BLaER1 treated with 17β-estradiol and CSF1 and Interleukin-3, amounts not matched to agents 10 nM and 100 nM (cell line): Measurements from ENCODE around the gene GTF3C1.

Experiments
- H3K27ac ChIP-seq, 11 experiments: shearing (Covaris generic); formaldehyde crosslinking; 2 replicates each; pipeline ENCODE4 v1.8.1; 2022
- H3K27me3 ChIP-seq, 11 experiments: shearing (Covaris generic); formaldehyde crosslinking; 2 replicates each; pipeline ENCODE4 v1.8.1; 2022
- H3K36me3 ChIP-seq, 11 experiments: shearing (Covaris generic); formaldehyde crosslinking; 2 replicates each; pipeline ENCODE4 v1.8.1; 2022
- H3K4me1 ChIP-seq, 10 experiments: shearing (Covaris generic); formaldehyde crosslinking; 2 replicates each; pipeline ENCODE4 v1.8.1; 2022
- H3K4me2 ChIP-seq, 11 experiments: shearing (Covaris generic); formaldehyde crosslinking; 2 replicates each; pipeline ENCODE4 v1.8.1; 2022
- H3K4me3 ChIP-seq, 10 experiments: shearing (Covaris generic); formaldehyde crosslinking; 2 replicates each; pipeline ENCODE4 v1.8.1; 2022
- H3K9ac ChIP-seq, 11 experiments: shearing (Covaris generic); formaldehyde crosslinking; 2 replicates each; pipeline ENCODE4 v1.8.1; 2022
- H3K9me3 ChIP-seq, 11 experiments: shearing (Covaris generic); formaldehyde crosslinking; replicated peaks in 1 of 11; 2 replicates each; pipeline ENCODE4 v1.8.1; 2022
- H4K20me1 ChIP-seq, 11 experiments: shearing (Covaris generic); formaldehyde crosslinking; 2 replicates each; pipeline ENCODE4 v1.8.1; 2022
- Cebpa-rat ChIP-seq, 11 experiments: shearing (Covaris generic); IDR thresholded peaks; 2 replicates each; pipeline ENCODE4 v1.8.1; 2022

GTF3C1 gene

DNA sequence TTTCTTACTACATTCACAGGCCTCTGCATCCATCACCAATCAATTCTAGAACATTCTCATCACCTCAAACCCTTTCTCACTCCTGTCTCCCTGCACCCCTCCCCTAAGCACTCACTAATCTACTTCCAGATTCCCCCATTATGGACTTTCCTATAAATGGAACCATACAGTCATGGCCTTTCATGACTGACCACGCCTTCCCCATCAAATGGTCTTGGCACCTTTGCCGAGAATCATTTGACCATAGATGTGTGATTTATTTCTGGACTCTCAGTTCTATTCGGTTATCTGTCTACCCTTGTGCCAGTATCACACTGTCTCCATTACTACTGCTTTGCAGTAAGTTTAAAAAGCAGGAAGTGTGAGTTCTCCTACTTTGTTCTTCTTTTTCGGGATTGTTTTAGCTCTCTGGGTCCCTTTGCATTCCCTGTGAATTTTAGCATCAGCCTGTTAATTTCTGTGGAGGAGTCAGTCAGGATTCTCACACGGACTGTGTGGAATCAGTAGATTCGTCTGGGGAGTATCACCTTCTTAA, 27.5 kb downstream of the GTF3C1 start:
- H3K4me3 ChIP-seq, result no peak overlapping the region
- peaks cover 83 to 100% (median 96%) of the 10 kb centered on the region in 11 experiments for H3K36me3 ChIP-seq
- peaks cover 0 to 19% (median 5%) of the 10 kb centered on the region in 11 experiments; a peak in 7 of 22 replicates for H4K20me1 ChIP-seq
- H3K9ac ChIP-seq, result no peak overlapping the region
- no peaks in the 10 kb centered on the region for H3K4me1 ChIP-seq
- no peaks in the 10 kb centered on the region for H3K9me3 ChIP-seq
- no peaks in the 10 kb centered on the region for H3K27me3 ChIP-seq
- no peak overlapping the region for H3K4me2 ChIP-seq
- no peak overlapping the region for H3K27ac ChIP-seq
- no peak for TF ChIP-seq Cebpa-rat (IDR thresholded peaks at IDR 0.05)

- Histone ChIP-seq H3K4me3 (no peak overlapping the region), H3K36me3 (peaks cover 81 to 100% (median 94%) of the 10 kb centered on the region in 11 experiments), H3K27ac (no peak overlapping the region), H3K4me1 (no peaks in the 10 kb centered on the region), H3K9ac (no peak overlapping the region), H3K9me3 (no peaks in the 10 kb centered on the region), H3K27me3 (no peaks in the 10 kb centered on the region), H4K20me1 (peaks cover 0 to 30% (median 6%) of the 10 kb centered on the region in 11 experiments; a peak in 11 of 22 replicates), H3K4me2 (no peak overlapping the region)
- TF ChIP-seq Cebpa-rat (IDR thresholded peaks at IDR 0.05), result no peak
Measured at GRCh38 chr16:27520982-27521673, 28.6 kb downstream of the GTF3C1 start.

GRCh38 chr16:27518226-27518625, 31.5 kb downstream of the GTF3C1 start:
- H3K4me3 ChIP-seq, result no peak overlapping the region
- H3K9me3 ChIP-seq, result no peaks in the 10 kb centered on the region
- H3K27me3 ChIP-seq, result no peaks in the 10 kb centered on the region
- no peak for TF ChIP-seq Cebpa-rat (IDR thresholded peaks at IDR 0.05)
- no peak overlapping the region for H3K4me2 ChIP-seq
- H4K20me1 ChIP-seq, result peaks cover 0 to 56% (median 20%) of the 10 kb centered on the region in 11 experiments; a peak in 14 of 22 replicates
- no peak overlapping the region for H3K27ac ChIP-seq
- H3K36me3 ChIP-seq, result peaks cover 80 to 100% (median 93%) of the 10 kb centered on the region in 11 experiments
- no peak overlapping the region for H3K9ac ChIP-seq
- no peaks in the 10 kb centered on the region for H3K4me1 ChIP-seq

DNA sequence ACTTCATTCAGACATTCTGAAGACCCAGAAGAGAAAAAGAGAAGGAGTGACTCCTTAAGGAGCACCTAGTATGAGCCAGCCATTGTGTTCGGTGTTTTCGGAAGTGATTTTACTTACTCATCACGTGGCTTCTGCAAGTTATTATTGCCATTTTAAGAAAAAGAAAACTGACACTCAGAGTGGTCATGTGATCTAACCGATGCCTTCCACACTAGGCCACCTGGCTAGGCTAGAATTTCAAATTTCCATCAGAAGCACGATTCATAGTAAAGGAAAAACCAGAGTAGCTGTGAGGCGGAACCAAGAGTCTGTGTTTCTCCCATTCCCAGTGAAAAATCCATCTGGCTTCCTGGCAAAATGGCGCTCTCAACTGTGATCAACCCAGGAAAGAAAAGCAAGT, 32.0 kb downstream of the GTF3C1 start:
- H4K20me1 ChIP-seq, result peaks cover 0 to 56% (median 20%) of the 10 kb centered on the region in 11 experiments; a peak in 14 of 22 replicates
- peaks cover 83 to 100% (median 93%) of the 10 kb centered on the region in 11 experiments for H3K36me3 ChIP-seq
- TF ChIP-seq Cebpa-rat (IDR thresholded peaks at IDR 0.05), result no peak
- no peaks in the 10 kb centered on the region for H3K4me1 ChIP-seq
- H3K4me2 ChIP-seq, result no peak overlapping the region
- H3K9ac ChIP-seq, result no peak overlapping the region
- H3K27ac ChIP-seq, result no peak overlapping the region
- no peaks in the 10 kb centered on the region for H3K9me3 ChIP-seq
- H3K27me3 ChIP-seq, result no peaks in the 10 kb centered on the region
- no peak overlapping the region for H3K4me3 ChIP-seq

GRCh38 chr16:27516365-27516764, 33.3 kb downstream of the GTF3C1 start:
- no peak overlapping the region for H3K9ac ChIP-seq
- no peaks in the 10 kb centered on the region for H3K4me1 ChIP-seq
- no peak overlapping the region for H3K27ac ChIP-seq
- no peaks in the 10 kb centered on the region for H3K27me3 ChIP-seq
- no peak overlapping the region for H3K4me3 ChIP-seq
- H3K4me2 ChIP-seq, result no peak overlapping the region
- H3K9me3 ChIP-seq, result no peaks in the 10 kb centered on the region
- H3K36me3 ChIP-seq, result peaks cover 87 to 100% (median 98%) of the 10 kb centered on the region in 11 experiments
- peaks cover 0 to 69% (median 25%) of the 10 kb centered on the region in 11 experiments; a peak in 14 of 22 replicates for H4K20me1 ChIP-seq
- TF ChIP-seq Cebpa-rat (IDR thresholded peaks at IDR 0.05), result no peak

DNA sequence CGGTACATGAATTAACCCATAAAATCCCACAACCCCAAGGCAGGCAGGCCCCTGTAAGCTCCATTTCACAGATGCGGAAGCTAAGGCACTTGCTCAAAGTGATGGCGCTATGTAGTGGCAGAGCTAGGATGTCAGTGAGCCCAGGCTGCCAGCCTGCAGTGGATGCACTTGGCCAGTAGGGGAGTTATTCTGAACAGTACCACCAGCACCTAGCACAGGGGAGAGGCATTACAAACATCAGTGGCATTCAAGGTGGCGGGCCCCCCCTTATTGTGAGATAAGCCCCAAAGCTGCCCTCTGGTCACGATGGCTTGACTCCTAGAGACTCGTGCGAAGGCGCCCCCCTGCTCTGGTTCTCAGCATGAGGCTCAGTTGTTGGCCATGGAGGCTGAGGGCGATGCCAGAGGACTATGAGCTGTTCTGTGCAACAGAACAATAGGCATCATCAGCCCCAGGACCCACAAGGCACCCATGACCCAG, 33.8 kb downstream of the GTF3C1 start:
- Histone ChIP-seq H3K27ac (no peak overlapping the region), H3K4me2 (no peak overlapping the region), H3K27me3 (no peaks in the 10 kb centered on the region), H3K9me3 (no peaks in the 10 kb centered on the region), H3K9ac (no peak overlapping the region), H4K20me1 (peaks cover 0 to 74% (median 29%) of the 10 kb centered on the region in 11 experiments; a peak in 15 of 22 replicates), H3K4me3 (no peak overlapping the region), H3K4me1 (no peaks in the 10 kb centered on the region), H3K36me3 (peaks cover 87 to 100% (median 98%) of the 10 kb centered on the region in 11 experiments)
- TF ChIP-seq Cebpa-rat (IDR thresholded peaks at IDR 0.05), result no peak

GRCh38 chr16:27514806-27515205, 34.9 kb downstream of the GTF3C1 start:
- Histone ChIP-seq H3K4me1 (no peaks in the 10 kb centered on the region), H3K4me2 (no peak overlapping the region), H3K4me3 (no peak overlapping the region), H3K27ac (no peak overlapping the region), H3K36me3 (peaks cover 92 to 100% (median 99%) of the 10 kb centered on the region in 11 experiments), H4K20me1 (peaks cover 0 to 69% (median 30%) of the 10 kb centered on the region in 11 experiments; a peak in 15 of 22 replicates), H3K9me3 (no peaks in the 10 kb centered on the region), H3K27me3 (no peaks in the 10 kb centered on the region), H3K9ac (no peak overlapping the region)
- TF ChIP-seq Cebpa-rat (IDR thresholded peaks at IDR 0.05), result no peak

DNA sequence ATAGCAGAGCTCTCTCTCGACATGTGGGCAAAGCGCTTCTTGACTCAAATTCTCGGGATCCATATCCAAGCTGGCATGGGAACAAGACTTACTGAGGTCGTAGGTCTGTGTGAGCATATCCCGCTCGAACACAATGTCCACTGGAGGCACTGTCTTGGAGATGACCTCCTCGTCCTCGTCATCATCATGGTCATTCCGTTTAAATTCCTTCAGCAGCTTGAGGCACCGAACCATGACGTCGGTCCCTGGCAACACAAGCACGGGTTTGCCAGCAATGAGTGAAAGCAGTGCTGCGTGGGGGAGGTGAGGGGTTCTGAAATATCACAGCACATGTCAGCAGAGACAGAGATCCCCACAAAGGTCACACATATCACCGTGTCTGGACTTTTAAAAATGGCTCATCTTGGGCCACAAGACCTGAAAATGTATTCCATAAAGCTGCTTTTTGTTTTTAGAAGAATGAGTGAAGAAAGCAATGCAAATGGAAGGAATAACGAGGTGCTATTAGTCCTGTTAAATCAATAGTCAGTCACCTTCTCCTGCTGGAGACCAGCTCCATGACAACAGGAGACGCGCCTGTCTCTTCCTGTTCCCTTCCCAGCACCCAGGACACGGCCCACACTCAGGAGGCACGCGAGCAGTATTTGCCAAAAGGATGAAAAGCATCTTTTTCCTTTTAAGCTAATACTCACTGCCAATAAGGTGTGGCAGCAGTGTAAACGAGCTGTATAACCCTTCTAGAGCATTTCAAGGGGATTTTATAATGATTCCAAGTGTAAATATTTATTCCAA, 37.9 kb downstream of the GTF3C1 start:
- H3K36me3 ChIP-seq, result peaks cover 89 to 100% (median 98%) of the 10 kb centered on the region in 11 experiments
- TF ChIP-seq Cebpa-rat (IDR thresholded peaks at IDR 0.05), result no peak

GRCh38 chr16:27508476-27508875, 41.2 kb downstream of the GTF3C1 start:
- peaks cover 96 to 100% (median 99%) of the 10 kb centered on the region in 11 experiments for H3K36me3 ChIP-seq
- no peak overlapping the region for H3K27ac ChIP-seq
- H3K4me3 ChIP-seq, result no peak overlapping the region
- H4K20me1 ChIP-seq, result peaks cover 0 to 41% (median 7%) of the 10 kb centered on the region in 11 experiments; a peak in 10 of 22 replicates
- no peaks in the 10 kb centered on the region for H3K9me3 ChIP-seq
- H3K4me1 ChIP-seq, result no peaks in the 10 kb centered on the region
- H3K4me2 ChIP-seq, result no peak overlapping the region
- no peaks in the 10 kb centered on the region for H3K27me3 ChIP-seq
- no peak overlapping the region for H3K9ac ChIP-seq
- no peak for TF ChIP-seq Cebpa-rat (IDR thresholded peaks at IDR 0.05)

More for the DNA sequence above, 37.9 kb downstream of the GTF3C1 start:
- Histone ChIP-seq H3K4me2 (no peak overlapping the region), H3K27me3 (no peaks in the 10 kb centered on the region), H3K9ac (no peak overlapping the region), H3K4me3 (no peak overlapping the region), H4K20me1 (peaks cover 0 to 59% (median 32%) of the 10 kb centered on the region in 11 experiments; a peak in 15 of 22 replicates), H3K27ac (no peak overlapping the region), H3K9me3 (no peaks in the 10 kb centered on the region), H3K4me1 (no peaks in the 10 kb centered on the region)
